ENCODE measurements around the gene C14orf180. TPM values are rescaled to one million over a fixed set of nuclear protein-coding genes. Genes with fewer than 3 reads are reported as not detected.

C14orf180 gene
- total RNA-seq, 2 experiments from 2014 or later = not detected

DNA sequence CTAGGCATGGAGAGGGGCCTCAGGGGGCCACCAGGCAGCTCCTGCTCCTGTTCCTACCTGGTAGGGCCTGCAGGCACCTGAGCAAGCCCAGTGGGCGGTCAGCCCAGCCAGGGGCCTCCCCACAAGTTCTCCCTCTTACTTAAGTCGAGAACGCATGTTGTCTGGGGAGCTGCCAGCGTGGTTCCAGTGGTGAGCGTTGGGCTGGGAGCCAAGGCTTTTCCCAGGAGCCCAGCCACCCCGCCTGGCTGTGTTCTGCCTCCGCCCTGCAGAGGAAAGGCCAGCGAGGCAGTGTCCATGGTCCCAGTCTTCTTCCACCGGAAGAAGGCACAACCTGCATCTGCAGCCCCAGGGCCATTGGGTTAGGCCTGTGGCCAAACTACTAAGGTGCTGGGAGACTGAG lies 1.4 kb downstream of the C14orf180 start:
- Mint-ChIP-seq H3K9me3 (no peaks in the 10 kb centered on the region), H3K4me1 (ENCODE audit: low read depth) (no peaks in the 10 kb centered on the region), H3K27me3 (ENCODE audit: low read depth) (no peaks in the 10 kb centered on the region), H3K36me3 (ENCODE audit: low read depth) (no peaks in the 10 kb centered on the region), H3K4me3 (no peak overlapping the region), H3K27ac (no peak overlapping the region)
- CTCF ChIA-PET = no interaction called here
- DNase-seq = no peak
- intact Hi-C loops (cut with micrococcal nuclease) = no loop called here

DNA sequence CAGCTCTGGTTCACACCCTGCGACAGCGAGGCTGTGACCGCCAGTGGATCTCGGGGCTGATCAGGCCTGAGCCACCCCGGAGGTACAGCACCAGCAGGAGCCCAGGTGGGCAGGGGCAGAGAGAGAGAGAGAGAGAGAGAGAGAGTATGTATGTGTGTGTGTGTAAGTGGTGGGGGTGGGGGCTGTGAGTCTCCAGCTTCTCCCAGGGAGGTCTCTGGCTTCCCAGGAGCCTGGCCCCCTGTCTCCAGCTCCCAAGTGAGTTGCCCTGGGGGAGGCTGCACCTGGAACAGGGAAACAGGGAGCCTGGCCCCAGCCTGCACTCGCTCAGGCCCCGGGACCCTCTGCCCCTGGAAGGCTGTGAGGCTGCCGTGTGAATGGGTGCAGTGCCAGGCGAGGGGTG lies 2.0 kb downstream of the C14orf180 start:
- Mint-ChIP-seq H3K27ac (no peak overlapping the region), H3K27me3 (ENCODE audit: low read depth) (no peaks in the 10 kb centered on the region), H3K36me3 (ENCODE audit: low read depth) (no peaks in the 10 kb centered on the region), H3K4me1 (ENCODE audit: low read depth) (no peaks in the 10 kb centered on the region), H3K9me3 (no peaks in the 10 kb centered on the region), H3K4me3 (no peak overlapping the region)
- CTCF ChIA-PET = no interaction called here
- intact Hi-C loops (cut with micrococcal nuclease) = no loop called here
- DNase-seq = no peak

DNA sequence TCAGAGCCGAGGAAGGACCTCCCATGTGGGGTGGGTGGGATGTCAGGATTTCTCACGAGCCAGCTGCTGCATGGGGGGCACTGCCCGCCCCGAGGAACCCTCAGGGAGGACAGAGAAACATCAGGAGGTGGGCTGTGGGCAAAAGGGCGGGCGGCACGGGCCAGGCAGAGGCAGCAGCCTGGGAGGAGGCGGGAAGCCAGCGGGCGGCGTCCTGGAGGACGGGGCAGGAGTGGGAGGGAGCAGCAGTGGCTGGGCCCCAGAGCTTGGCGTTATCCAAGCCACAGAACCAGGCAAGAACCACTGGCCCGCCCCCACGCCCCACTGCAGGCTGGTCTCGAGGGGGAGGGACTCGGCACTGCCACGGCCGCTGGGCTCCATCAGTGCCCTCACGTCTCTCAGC lies 2.4 kb downstream of the C14orf180 start:
- CTCF ChIA-PET = no interaction called here

DNA sequence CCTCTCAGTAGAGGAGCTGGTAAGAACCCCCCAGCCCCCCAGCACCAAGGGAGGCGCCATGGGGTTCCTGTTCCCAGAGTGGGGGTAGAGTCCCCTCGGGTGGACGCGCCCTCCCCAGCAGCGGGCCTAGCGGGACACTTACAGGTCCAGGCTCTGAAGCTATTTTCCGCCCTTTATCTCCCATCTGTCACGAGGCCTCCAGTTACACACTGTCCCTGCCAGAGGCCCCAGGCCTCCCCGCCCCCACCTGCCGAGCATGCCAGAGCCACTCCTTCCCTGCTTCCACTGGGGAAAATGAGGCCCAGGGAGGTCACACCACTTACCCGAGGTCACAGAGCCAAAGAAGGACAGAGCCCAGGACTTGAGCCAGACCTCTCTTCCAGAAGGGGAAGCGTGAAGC lies 3.1 kb downstream of the C14orf180 start:
- H3K4me1 Mint-ChIP-seq (ENCODE audit: low read depth) = no peaks in the 10 kb centered on the region
- H3K9me3 Mint-ChIP-seq = no peaks in the 10 kb centered on the region
- intact Hi-C loops (cut with micrococcal nuclease) = no loop called here
- H3K36me3 Mint-ChIP-seq (ENCODE audit: low read depth) = no peaks in the 10 kb centered on the region
- CTCF ChIA-PET = no interaction called here
- H3K4me3 Mint-ChIP-seq = no peak overlapping the region
- no peaks in the 10 kb centered on the region for H3K27me3 Mint-ChIP-seq (ENCODE audit: low read depth)
- H3K27ac Mint-ChIP-seq = no peak overlapping the region
- no peak for DNase-seq

More for the DNA sequence above, 2.4 kb downstream of the C14orf180 start:
- intact Hi-C loops (cut with micrococcal nuclease) = no loop called here
- DNase-seq = no peak
- H3K9me3 Mint-ChIP-seq = no peaks in the 10 kb centered on the region
- no peak overlapping the region for H3K4me3 Mint-ChIP-seq
- H3K27me3 Mint-ChIP-seq (ENCODE audit: low read depth) = no peaks in the 10 kb centered on the region
- no peak overlapping the region for H3K27ac Mint-ChIP-seq
- no peaks in the 10 kb centered on the region for H3K4me1 Mint-ChIP-seq (ENCODE audit: low read depth)
- no peaks in the 10 kb centered on the region for H3K36me3 Mint-ChIP-seq (ENCODE audit: low read depth)

DNA sequence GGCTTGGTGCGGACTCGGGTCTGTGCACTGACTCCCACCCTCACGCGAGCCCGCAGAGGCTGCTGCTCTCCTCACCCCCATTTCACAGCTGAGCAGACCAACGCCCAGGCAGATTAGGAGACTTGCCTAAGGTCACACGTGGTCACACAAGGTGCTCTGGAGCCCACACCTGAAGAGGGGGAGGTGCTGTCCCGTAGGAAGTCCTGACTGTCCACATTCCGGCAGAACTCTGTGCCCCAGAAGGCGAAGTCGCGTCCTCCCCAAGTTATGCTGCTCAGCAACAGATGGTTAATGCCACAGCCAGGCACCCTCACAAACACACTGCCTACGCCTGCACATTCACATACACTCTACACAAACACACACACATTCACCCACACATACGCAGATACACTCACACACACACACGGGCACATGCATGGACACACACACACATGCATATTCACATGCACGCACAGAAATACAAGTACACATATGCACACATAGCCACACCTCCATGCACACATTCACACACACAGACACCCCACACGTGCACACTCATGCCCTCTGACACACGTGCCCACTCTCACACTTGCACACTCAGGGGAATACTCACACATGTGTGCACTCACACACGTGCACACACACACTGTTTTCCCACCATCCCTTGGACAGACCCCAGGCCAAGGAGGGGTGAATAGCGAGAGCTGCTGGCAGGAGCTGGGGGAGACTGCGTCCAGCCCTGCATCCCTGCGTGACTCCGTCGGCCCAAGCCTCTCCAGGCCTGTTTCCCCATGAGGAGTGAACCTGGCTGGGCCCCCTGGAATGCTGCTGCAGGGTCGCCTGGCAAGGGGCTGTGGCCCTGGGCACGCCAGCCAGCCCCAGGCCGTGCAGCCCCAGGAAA lies 4.1 kb downstream of the C14orf180 start:
- no peak for DNase-seq
- H3K4me3 Mint-ChIP-seq = no peak overlapping the region
- no peaks in the 10 kb centered on the region for H3K36me3 Mint-ChIP-seq (ENCODE audit: low read depth)
- intact Hi-C loops (cut with micrococcal nuclease) = no loop called here
- CTCF ChIA-PET = no interaction called here
- no peaks in the 10 kb centered on the region for H3K9me3 Mint-ChIP-seq
- no peak overlapping the region for H3K27ac Mint-ChIP-seq
- no peaks in the 10 kb centered on the region for H3K4me1 Mint-ChIP-seq (ENCODE audit: low read depth)
- H3K27me3 Mint-ChIP-seq (ENCODE audit: low read depth) = no peaks in the 10 kb centered on the region

DNA sequence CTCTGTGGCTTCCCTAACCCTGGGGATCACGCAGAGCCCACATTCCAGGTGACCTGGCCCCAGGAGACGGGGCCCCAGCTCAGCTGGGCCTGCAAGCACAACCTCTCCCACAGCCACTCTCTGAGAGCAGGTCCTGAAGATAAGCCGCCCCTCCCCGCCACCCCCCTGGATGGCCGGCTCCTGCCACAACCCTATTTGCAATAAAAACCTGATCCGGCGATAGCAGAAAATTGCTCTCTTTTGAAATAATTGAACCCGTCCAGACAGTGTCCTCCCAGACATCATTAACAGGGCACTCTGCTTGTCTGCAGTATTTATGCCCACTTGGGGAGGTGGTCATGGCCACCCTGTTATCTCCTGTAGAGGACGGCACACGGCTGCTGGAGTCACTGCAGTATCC lies 5.0 kb downstream of the C14orf180 start:
- DNase-seq = no peak
- intact Hi-C loops (cut with micrococcal nuclease) = no loop called here
- CTCF ChIA-PET = no interaction called here
- Mint-ChIP-seq H3K36me3 (ENCODE audit: low read depth) (no peaks in the 10 kb centered on the region), H3K4me3 (no peak overlapping the region), H3K27ac (no peak overlapping the region), H3K27me3 (ENCODE audit: low read depth) (no peaks in the 10 kb centered on the region), H3K9me3 (no peaks in the 10 kb centered on the region), H3K4me1 (ENCODE audit: low read depth) (no peaks in the 10 kb centered on the region)

DNA sequence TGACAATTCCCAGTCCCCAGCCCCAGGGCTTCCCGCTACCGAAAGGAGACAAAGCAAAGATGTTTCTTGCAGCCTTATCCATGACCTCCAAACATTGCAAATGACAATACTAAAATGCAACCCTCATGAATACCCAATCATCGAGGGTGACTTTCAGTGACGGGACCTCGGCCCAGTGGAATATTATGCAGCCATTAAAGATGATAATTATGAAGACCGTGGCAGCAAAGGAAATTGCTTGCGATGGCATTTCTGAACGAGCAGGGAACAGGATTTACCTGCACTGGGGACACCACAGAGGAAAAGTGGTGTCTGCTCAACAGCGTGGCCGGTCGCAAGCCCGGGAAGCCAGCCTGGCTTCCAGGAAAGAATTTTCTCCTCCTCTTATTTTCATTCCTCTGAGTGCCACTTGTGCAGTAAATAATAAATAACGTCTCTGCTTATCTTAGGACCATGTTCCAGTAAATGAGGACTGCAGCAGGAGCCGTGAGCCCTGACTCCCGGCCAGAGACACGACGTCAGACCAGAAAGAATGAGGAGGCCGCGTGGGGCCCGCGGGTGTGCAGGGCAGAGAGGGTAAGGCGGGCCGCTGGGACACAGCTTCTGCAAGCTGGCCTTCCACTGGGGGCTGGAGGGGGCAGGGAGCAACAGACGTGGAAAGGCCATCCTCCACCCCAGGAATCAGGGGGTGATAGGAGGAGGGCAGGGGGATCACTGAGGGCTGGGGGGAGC lies 6.6 kb downstream of the C14orf180 start:
- H3K27me3 Mint-ChIP-seq (ENCODE audit: low read depth) = no peaks in the 10 kb centered on the region
- DNase-seq = no peak
- no peaks in the 10 kb centered on the region for H3K9me3 Mint-ChIP-seq
- no peaks in the 10 kb centered on the region for H3K36me3 Mint-ChIP-seq (ENCODE audit: low read depth)
- no peaks in the 10 kb centered on the region for H3K4me1 Mint-ChIP-seq (ENCODE audit: low read depth)
- intact Hi-C loops (cut with micrococcal nuclease) = no loop called here
- no peak overlapping the region for H3K4me3 Mint-ChIP-seq
- CTCF ChIA-PET = no interaction called here
- H3K27ac Mint-ChIP-seq = no peak overlapping the region

DNA sequence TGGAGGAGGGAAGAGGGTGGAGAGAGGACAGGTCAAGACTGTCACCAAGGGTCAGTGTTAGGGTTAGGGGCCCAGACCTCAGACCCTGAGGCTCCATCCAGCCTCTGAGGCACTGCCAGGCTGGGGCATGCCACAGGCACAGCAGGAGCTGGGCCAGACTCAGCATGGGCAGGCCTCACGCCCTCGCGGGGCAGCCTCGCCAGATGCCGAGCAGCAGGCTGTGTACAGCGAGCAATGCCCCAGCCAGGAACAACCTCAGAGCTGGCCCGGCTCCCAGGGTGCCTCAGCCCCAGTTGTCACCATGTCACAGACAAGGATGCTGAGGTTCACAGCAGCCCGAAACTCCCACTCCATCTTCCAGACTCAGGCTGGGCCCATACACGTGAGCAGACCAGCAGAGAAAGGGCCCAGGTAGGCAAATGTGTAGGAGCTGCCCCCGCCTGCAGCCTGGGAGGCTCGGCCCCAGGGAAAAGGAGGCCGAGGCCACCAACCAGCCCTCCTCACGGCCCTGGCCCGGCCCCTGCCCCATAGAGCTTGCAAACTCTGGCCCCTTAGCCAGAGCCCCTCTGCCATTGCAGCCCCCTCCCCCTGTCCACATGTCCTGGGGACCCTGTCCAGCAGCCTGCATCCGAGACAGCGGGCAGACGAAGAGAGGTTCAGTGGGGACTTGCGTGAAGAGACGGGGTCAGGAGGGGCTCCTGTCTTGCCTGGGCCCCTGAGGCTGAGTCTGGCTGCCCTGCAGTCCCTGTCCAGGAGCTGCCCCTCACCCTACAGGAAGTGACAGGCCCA lies 7.5 kb downstream of the C14orf180 start:
- CTCF ChIA-PET = no interaction called here
- DNase-seq = no peak
- H3K4me1 Mint-ChIP-seq (ENCODE audit: low read depth) = no peaks in the 10 kb centered on the region
- H3K9me3 Mint-ChIP-seq = no peaks in the 10 kb centered on the region
- no peak overlapping the region for H3K4me3 Mint-ChIP-seq
- intact Hi-C loops (cut with micrococcal nuclease) = no loop called here
- H3K36me3 Mint-ChIP-seq (ENCODE audit: low read depth) = no peaks in the 10 kb centered on the region
- no peaks in the 10 kb centered on the region for H3K27me3 Mint-ChIP-seq (ENCODE audit: low read depth)
- no peak overlapping the region for H3K27ac Mint-ChIP-seq

DNA sequence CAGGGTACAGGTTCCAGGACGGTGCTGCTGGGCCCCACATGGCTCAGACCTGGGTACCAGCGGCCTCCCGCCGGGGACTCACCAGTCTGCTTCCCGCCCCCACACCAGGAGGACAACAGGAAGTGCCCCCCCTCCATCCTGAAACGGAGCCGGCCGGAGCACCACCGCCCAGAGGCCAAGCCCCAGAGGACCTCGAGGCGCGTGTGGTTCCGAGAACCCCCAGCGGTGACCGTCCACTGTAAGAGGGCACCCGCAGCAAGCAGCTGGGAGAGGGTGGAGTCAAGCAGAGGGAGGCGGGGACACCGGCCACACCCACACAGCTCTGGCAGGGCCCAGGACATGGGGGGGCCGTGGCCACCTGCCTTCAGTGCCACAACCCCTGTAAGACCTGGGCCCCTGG lies 8.1 kb downstream of the C14orf180 start:
- Mint-ChIP-seq H3K27me3 (ENCODE audit: low read depth) (no peaks in the 10 kb centered on the region), H3K4me3 (no peak overlapping the region), H3K36me3 (ENCODE audit: low read depth) (no peaks in the 10 kb centered on the region), H3K4me1 (ENCODE audit: low read depth) (no peaks in the 10 kb centered on the region), H3K27ac (no peak overlapping the region), H3K9me3 (no peaks in the 10 kb centered on the region)
- no peak for DNase-seq
- CTCF ChIA-PET = no interaction called here
- intact Hi-C loops (cut with micrococcal nuclease) = no loop called here

DNA sequence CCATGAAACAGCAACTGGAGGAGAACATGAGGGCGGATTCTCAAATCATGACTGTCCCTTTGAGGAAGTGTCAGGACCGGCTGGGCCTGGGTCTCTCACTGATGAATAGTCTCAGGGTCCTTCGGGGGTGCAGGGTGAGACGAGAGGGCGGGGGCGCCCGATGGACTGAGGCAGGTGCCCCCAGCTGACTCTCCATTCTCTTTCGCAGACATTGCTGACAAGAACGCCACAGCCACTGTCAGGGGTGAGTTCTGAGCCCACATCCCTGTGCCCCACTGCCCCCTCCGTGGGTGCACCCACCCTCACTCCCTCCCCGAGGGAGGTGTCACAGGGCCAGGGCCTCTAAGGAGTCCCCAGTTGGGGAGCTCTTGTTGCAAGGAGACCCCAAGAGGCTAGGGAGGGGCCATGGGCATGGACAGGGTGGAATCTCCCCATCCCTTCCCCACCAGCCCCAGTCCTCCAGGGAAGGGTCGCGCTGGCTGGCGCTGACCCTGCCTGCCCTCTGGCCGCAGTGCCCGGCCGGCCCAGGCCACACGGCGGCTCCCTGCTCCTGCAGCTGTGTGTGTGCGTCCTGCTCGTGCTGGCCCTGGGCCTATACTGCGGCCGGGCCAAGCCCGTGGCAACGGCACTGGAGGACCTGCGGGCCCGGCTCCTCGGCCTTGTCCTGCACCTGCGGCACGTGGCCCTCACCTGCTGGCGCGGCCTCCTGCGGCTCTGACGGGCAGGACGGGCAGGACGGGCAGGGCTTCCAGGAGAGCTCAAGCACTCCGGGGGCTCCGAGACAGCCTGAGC lies 8.7 kb downstream of the C14orf180 start:
- CTCF ChIA-PET = no interaction called here
- H3K27me3 Mint-ChIP-seq (ENCODE audit: low read depth) = no peaks in the 10 kb centered on the region

DNA sequence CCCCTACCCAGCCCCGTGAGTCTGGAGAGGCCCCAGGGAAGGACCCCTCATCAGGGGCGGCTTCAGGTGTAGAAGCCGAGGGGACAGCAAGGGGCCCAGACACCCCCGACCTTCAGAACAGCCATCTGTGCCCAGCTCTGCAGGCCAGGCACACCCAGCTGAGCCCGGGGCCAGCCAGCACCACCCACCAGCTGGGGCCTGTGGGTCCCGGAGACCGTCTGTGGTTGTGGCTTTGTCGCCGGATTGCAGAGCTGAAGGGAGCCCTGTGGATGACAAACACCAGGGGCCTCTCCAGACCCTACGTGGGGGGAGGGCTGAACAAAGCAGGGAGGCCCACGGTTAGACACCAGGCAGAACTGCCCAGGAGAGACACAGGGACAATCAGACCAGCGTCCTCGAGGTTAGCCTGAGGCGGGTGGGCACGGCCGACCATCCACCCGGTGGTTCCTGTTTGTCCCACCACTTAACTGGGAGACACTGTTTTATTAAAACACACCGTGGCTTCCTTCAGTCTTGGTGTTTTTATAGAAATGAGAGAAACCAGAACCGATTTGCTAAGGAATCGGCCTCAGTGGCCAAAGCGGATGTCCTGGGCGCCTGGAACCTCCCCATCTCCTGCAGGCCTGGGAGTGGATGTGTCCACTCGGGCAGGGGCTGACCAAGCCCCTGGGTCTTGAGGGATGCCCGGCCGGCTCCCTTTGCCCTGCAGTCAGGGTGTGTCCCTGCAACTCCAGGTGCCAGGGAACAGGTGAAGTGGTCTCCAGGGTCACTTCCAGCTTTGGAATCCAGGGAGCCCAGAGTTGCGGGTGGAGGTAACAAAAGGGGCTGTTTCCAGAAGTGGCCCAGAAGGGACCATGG lies 10.0 kb downstream of the C14orf180 start:
- CTCF ChIA-PET = no interaction called here
- Mint-ChIP-seq H3K9me3 (no peaks in the 10 kb centered on the region), H3K4me3 (no peak overlapping the region), H3K27ac (no peak overlapping the region), H3K36me3 (ENCODE audit: low read depth) (no peaks in the 10 kb centered on the region), H3K4me1 (ENCODE audit: low read depth) (no peaks in the 10 kb centered on the region), H3K27me3 (ENCODE audit: low read depth) (no peaks in the 10 kb centered on the region)
- DNase-seq = no peak
- intact Hi-C loops (cut with micrococcal nuclease) = no loop called here

More for the DNA sequence above, 8.7 kb downstream of the C14orf180 start:
- Mint-ChIP-seq H3K4me1 (ENCODE audit: low read depth) (no peaks in the 10 kb centered on the region), H3K9me3 (no peaks in the 10 kb centered on the region), H3K4me3 (no peak overlapping the region), H3K36me3 (ENCODE audit: low read depth) (no peaks in the 10 kb centered on the region), H3K27ac (no peak overlapping the region)
- no peak for DNase-seq
- intact Hi-C loops (cut with micrococcal nuclease) = no loop called here

All from activated naive CD4-positive, alpha-beta T cell treated with anti-CD3 and anti-CD28 coated beads for 36 hours (primary cell).